Measurements from ENCODE around the gene PELI1.

The PELI1 gene

DNA sequence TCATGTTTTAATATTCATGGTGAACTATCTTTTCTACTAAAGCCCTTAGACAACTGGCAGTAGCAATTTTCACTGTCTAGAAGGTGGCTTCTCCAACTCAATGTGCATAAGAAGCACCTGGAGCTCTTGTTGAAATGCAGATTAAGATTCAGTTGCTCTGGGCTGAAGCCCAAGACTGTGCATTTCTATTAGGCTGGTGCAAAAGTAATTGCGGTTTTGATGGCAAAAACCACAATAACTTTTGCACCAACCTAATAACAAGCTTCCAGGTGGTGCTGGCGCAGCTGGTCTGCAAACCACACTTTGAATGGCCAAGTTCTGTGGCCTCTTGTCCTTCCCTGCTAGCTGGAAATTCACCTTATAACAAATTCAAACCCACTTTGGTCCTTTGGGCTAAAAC, 98.3 kb downstream of the PELI1 start:
- no peak for DNase-seq (ENCODE audit: low read depth)

More for the DNA sequence above, 98.3 kb downstream of the PELI1 start:
- TF ChIP-seq, protein P1, sequence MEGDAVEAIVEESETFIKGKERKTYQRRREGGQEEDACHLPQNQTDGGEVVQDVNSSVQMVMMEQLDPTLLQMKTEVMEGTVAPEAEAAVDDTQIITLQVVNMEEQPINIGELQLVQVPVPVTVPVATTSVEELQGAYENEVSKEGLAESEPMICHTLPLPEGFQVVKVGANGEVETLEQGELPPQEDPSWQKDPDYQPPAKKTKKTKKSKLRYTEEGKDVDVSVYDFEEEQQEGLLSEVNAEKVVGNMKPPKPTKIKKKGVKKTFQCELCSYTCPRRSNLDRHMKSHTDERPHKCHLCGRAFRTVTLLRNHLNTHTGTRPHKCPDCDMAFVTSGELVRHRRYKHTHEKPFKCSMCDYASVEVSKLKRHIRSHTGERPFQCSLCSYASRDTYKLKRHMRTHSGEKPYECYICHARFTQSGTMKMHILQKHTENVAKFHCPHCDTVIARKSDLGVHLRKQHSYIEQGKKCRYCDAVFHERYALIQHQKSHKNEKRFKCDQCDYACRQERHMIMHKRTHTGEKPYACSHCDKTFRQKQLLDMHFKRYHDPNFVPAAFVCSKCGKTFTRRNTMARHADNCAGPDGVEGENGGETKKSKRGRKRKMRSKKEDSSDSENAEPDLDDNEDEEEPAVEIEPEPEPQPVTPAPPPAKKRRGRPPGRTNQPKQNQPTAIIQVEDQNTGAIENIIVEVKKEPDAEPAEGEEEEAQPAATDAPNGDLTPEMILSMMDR (conservative IDR thresholded peaks at IDR 0.05; ENCODE audit: low read depth, low read length): no peak
- H3K4me3 ChIP-seq (ENCODE audit: low read depth, low read length): no peak overlapping the region

Measured in choroid plexus epithelial cell (primary cell).